Ascending aorta (tissue), 2 donors: ENCODE data around the gene ANO7. TPM values are rescaled to one million over a fixed set of nuclear protein-coding genes. Genes with fewer than 3 reads are reported as not detected.

Experiments
- DNase-seq, 2 donors: peaks; one replicate each; pipeline ENCODE4 v3.0.0-alpha.2; 2019; ENCODE audit warnings: low spot score in 2 of 2
- H3K27ac ChIP-seq, 2 donors: fragments of 200-600 bp; sonication (generic); one replicate each; pipeline ENCODE4 v1.5.1; 2016 to 2017; ENCODE audit warnings: mild to moderate bottlenecking in 1 of 2
- H3K27me3 ChIP-seq: fragments of 200-600 bp; sonication (generic); one replicate; pipeline ENCODE4 v1.5.1; 2017
- H3K36me3 ChIP-seq, 2 donors: fragments of 200-600 bp; sonication (generic); one replicate each; pipeline ENCODE4 v1.5.1; 2016
- H3K4me1 ChIP-seq, 2 donors: fragments of 200-600 bp; sonication (generic); one replicate each; pipeline ENCODE4 v1.5.1; 2016 to 2017; ENCODE audit warnings: mild to moderate bottlenecking in 1 of 2
- H3K4me3 ChIP-seq, 2 donors: fragments of 200-600 bp; sonication (generic); one replicate each; pipeline ENCODE4 v1.5.1; 2016 to 2017; ENCODE audit warnings: mild to moderate bottlenecking in 1 of 2
- H3K9me3 ChIP-seq, 2 donors: fragments of 200-600 bp; sonication (generic); one replicate each; pipeline ENCODE4 v1.5.1; 2016
- CTCF ChIP-seq, 3 experiments: fragments of 200-600 bp in 2 of 3; fragments of 450-650 bp in 1 of 3; sonication (generic) in 2 of 3; IDR thresholded peaks; one replicate each; pipeline ENCODE4 v1.5.1; 2016 to 2019; ENCODE audit warnings: antibody characterized with exemption in 3 of 3, mild to moderate bottlenecking in 1 of 3, moderate library complexity in 1 of 3
- intact Hi-C: fragments of 100-400 bp; cut with DNase I; formaldehyde crosslinking; loops from one replicate; pipeline ENCODE4 v1.15.1; 2023
- total RNA-seq: library from RNA; depleted of rRNA; stranded (reverse); fragments of >200 nt; gene quantifications from one replicate; pipeline ENCODE4 v1.1.0, GENCODE V29; 2016

Gene ANO7
- total RNA-seq, 1 donor from 2014 or later, result 0.43 TPM

- intact Hi-C loops, result no loop called here
- Histone ChIP-seq H3K4me3 (no peak overlapping the region), H3K36me3 (peaks cover 57 to 71% of the 10 kb centered on the region in 2 donors), H3K27ac (no peak overlapping the region), H3K4me1 (peaks cover 0 to 9% of the 10 kb centered on the region in 2 donors), H3K9me3 (no peaks in the 10 kb centered on the region), H3K27me3 (no peaks in the 10 kb centered on the region)
- no peak for TF ChIP-seq CTCF (IDR thresholded peaks at IDR 0.05)
- DNase-seq, result no peak
These were observed 24.8 kb upstream of the ANO7 start for GRCh38 chr2:241163601-241164118.

- Histone ChIP-seq H3K4me3 (no peak overlapping the region), H3K27ac (no peak overlapping the region), H3K27me3 (no peaks in the 10 kb centered on the region), H3K36me3 (peaks cover 74 to 88% of the 10 kb centered on the region in 2 donors), H3K4me1 (no peaks in the 10 kb centered on the region), H3K9me3 (peaks cover 0 to 13% of the 10 kb centered on the region in 2 donors)
- intact Hi-C loops, result no loop called here
- no peak for TF ChIP-seq CTCF (IDR thresholded peaks at IDR 0.05)
- no peak for DNase-seq
These were observed 20.1 kb upstream of the ANO7 start for GRCh38 chr2:241168366-241168765.

- peaks cover 38 to 76% of the 10 kb centered on the region in 2 donors for H3K36me3 ChIP-seq
These were observed 14.9 kb upstream of the ANO7 start for GRCh38 chr2:241173557-241173956.

GRCh38 chr2:241177526-241178334 is 10.7 kb upstream of the ANO7 start:
- Histone ChIP-seq H3K9me3 (no peaks in the 10 kb centered on the region), H3K36me3 (peaks cover 17 to 63% of the 10 kb centered on the region in 2 donors), H3K4me1 (no peaks in the 10 kb centered on the region), H3K27me3 (no peaks in the 10 kb centered on the region), H3K27ac (no peak overlapping the region), H3K4me3 (no peak overlapping the region)
- intact Hi-C loops, result no loop called here
- TF ChIP-seq CTCF (IDR thresholded peaks at IDR 0.05), result no peak
- no peak for DNase-seq

More at GRCh38 chr2:241173557-241173956, 14.9 kb upstream of the ANO7 start:
- TF ChIP-seq CTCF (IDR thresholded peaks at IDR 0.05), result no peak
- intact Hi-C loops, result no loop called here
- peaks cover 0 to 13% of the 10 kb centered on the region in 2 donors for H3K9me3 ChIP-seq
- no peak overlapping the region for H3K27ac ChIP-seq
- no peaks in the 10 kb centered on the region for H3K27me3 ChIP-seq
- no peak overlapping the region for H3K4me3 ChIP-seq
- DNase-seq, result no peak
- H3K4me1 ChIP-seq, result no peaks in the 10 kb centered on the region

GRCh38 chr2:241178961-241179360 is 9.5 kb upstream of the ANO7 start:
- no peaks in the 10 kb centered on the region for H3K4me1 ChIP-seq
- H3K36me3 ChIP-seq, result peaks cover 24 to 67% of the 10 kb centered on the region in 2 donors
- H3K27me3 ChIP-seq, result no peaks in the 10 kb centered on the region
- no peak overlapping the region for H3K27ac ChIP-seq
- no peaks in the 10 kb centered on the region for H3K9me3 ChIP-seq
- TF ChIP-seq CTCF (IDR thresholded peaks at IDR 0.05), result no peak
- intact Hi-C loops, result no loop called here
- no peak for DNase-seq
- H3K4me3 ChIP-seq, result no peak overlapping the region
